HEK293 (cell line): Measurements from ENCODE around the gene B4GAT1.

Source experiments
- AEBP2 ChIP-seq: fragments of 450-650 bp; formaldehyde crosslinking; IDR thresholded peaks from 2 replicates; pipeline ENCODE4 v1.5.1; 2016; ENCODE audit warnings: missing biosample characterization, missing genetic modification characterization, borderline replicate concordance
- CTCF ChIP-seq: fragments of 450-650 bp; formaldehyde crosslinking; IDR thresholded peaks from 2 replicates; pipeline ENCODE4 v1.5.1; 2016; ENCODE audit warnings: missing biosample characterization, missing genetic modification characterization
- EGR2 ChIP-seq: fragments of 450-650 bp; formaldehyde crosslinking; IDR thresholded peaks from 2 replicates; pipeline ENCODE4 v1.5.1; 2016; ENCODE audit warnings: low read depth, missing biosample characterization, missing genetic modification characterization
- GFI1B ChIP-seq: fragments of 450-650 bp; formaldehyde crosslinking; IDR thresholded peaks from 2 replicates; pipeline ENCODE4 v1.5.1; 2016; ENCODE audit warnings: missing biosample characterization, missing genetic modification characterization
- IKZF3 ChIP-seq: fragments of 450-650 bp; IDR thresholded peaks from 2 replicates; pipeline ENCODE4 v1.5.0; 2018; ENCODE audit warnings: missing biosample characterization, mild to moderate bottlenecking, missing genetic modification characterization, moderate library complexity
- INSM2 ChIP-seq: fragments of 450-650 bp; formaldehyde crosslinking; IDR thresholded peaks from 2 replicates; pipeline ENCODE4 v1.5.1; 2016; ENCODE audit warnings: missing biosample characterization, missing genetic modification characterization
- KLF10 ChIP-seq: fragments of 450-650 bp; IDR thresholded peaks from 2 replicates; pipeline ENCODE4 v1.5.1; 2018; ENCODE audit warnings: missing biosample characterization, mild to moderate bottlenecking, missing genetic modification characterization
- KLF8 ChIP-seq: fragments of 450-650 bp; formaldehyde crosslinking; IDR thresholded peaks from 2 replicates; pipeline ENCODE4 v1.5.1; 2016; ENCODE audit warnings: missing biosample characterization, missing genetic modification characterization
- SP3 ChIP-seq: fragments of 450-650 bp; formaldehyde crosslinking; IDR thresholded peaks from 2 replicates; pipeline ENCODE4 v1.5.1; 2016; ENCODE audit warnings: missing biosample characterization, missing genetic modification characterization
- ZBTB1 ChIP-seq: fragments of 450-650 bp; formaldehyde crosslinking; IDR thresholded peaks from 2 replicates; pipeline ENCODE4 v1.5.1; 2016; ENCODE audit warnings: missing biosample characterization, missing genetic modification characterization
- ZBTB10 ChIP-seq: fragments of 450-650 bp; formaldehyde crosslinking; IDR thresholded peaks from 2 replicates; pipeline ENCODE4 v1.5.1; 2016; ENCODE audit warnings: missing biosample characterization, missing genetic modification characterization
- ZBTB21 ChIP-seq: fragments of 450-650 bp; formaldehyde crosslinking; IDR thresholded peaks from 2 replicates; pipeline ENCODE4 v1.5.1; 2017; ENCODE audit warnings: missing biosample characterization, missing genetic modification characterization
- ZBTB26 ChIP-seq: fragments of 450-650 bp; formaldehyde crosslinking; optimal IDR thresholded peaks from 2 replicates; pipeline ENCODE3; 2016; ENCODE audit warnings: missing biosample characterization, mild to moderate bottlenecking, missing genetic modification characterization
- ZFP3 ChIP-seq: fragments of 450-650 bp; formaldehyde crosslinking; IDR thresholded peaks from 2 replicates; pipeline ENCODE4 v1.5.1; 2016; ENCODE audit warnings: low read depth, missing biosample characterization, missing genetic modification characterization
- ZNF112 ChIP-seq: fragments of 450-650 bp; formaldehyde crosslinking; IDR thresholded peaks from 2 replicates; pipeline ENCODE4 v1.5.0; 2017; ENCODE audit warnings: missing biosample characterization, missing genetic modification characterization
- ZNF155 ChIP-seq: fragments of 450-650 bp; formaldehyde crosslinking; IDR thresholded peaks from 2 replicates; pipeline ENCODE4 v1.5.1; 2016; ENCODE audit warnings: missing biosample characterization, missing genetic modification characterization
- ZNF184 ChIP-seq: fragments of 450-650 bp; IDR thresholded peaks from 2 replicates; pipeline ENCODE4 v1.5.1; 2018; ENCODE audit warnings: missing biosample characterization, mild to moderate bottlenecking, missing genetic modification characterization
- ZNF2 ChIP-seq: fragments of 450-650 bp; formaldehyde crosslinking; IDR thresholded peaks from 2 replicates; pipeline ENCODE4 v1.5.1; 2016; ENCODE audit warnings: missing biosample characterization, missing genetic modification characterization
- ZNF223 ChIP-seq: fragments of 450-650 bp; formaldehyde crosslinking; IDR thresholded peaks from 2 replicates; pipeline ENCODE4 v1.5.1; 2016; ENCODE audit warnings: missing biosample characterization, missing genetic modification characterization
- ZNF239 ChIP-seq: fragments of 450-650 bp; formaldehyde crosslinking; IDR thresholded peaks from 2 replicates; pipeline ENCODE4 v1.5.1; 2016; ENCODE audit warnings: missing biosample characterization, missing genetic modification characterization
- ZNF302 ChIP-seq: fragments of 450-650 bp; formaldehyde crosslinking; IDR thresholded peaks from 2 replicates; pipeline ENCODE4 v1.5.1; 2016; ENCODE audit warnings: missing biosample characterization, missing genetic modification characterization, low read depth
- ZNF366 ChIP-seq: fragments of 450-650 bp; formaldehyde crosslinking; conservative IDR thresholded peaks from 2 replicates; pipeline ENCODE4 v1.5.1; 2016; ENCODE audit warnings: missing biosample characterization, missing genetic modification characterization
- ZNF37A ChIP-seq: fragments of 450-650 bp; IDR thresholded peaks from 2 replicates; pipeline ENCODE4 v1.5.1; 2018; ENCODE audit warnings: missing biosample characterization, missing genetic modification characterization
- ZNF423 ChIP-seq: fragments of 450-650 bp; formaldehyde crosslinking; IDR thresholded peaks from 2 replicates; pipeline ENCODE4 v1.5.1; 2016; ENCODE audit warnings: missing biosample characterization, missing genetic modification characterization
- ZNF530 ChIP-seq: fragments of 450-650 bp; formaldehyde crosslinking; IDR thresholded peaks from 2 replicates; pipeline ENCODE4 v1.5.1; 2016; ENCODE audit warnings: low read depth, missing biosample characterization, missing genetic modification characterization
- ZNF549 ChIP-seq: fragments of 450-650 bp; IDR thresholded peaks from 2 replicates; pipeline ENCODE4 v1.5.1; 2018; ENCODE audit warnings: missing biosample characterization, missing genetic modification characterization, mild to moderate bottlenecking, inconsistent platforms, moderate library complexity
- ZNF558 ChIP-seq: fragments of 450-650 bp; formaldehyde crosslinking; IDR thresholded peaks from 2 replicates; pipeline ENCODE4 v1.5.1; 2016; ENCODE audit warnings: missing biosample characterization, missing genetic modification characterization
- ZNF580 ChIP-seq: fragments of 450-650 bp; formaldehyde crosslinking; IDR thresholded peaks from 2 replicates; pipeline ENCODE4 v1.5.1; 2016; ENCODE audit warnings: missing biosample characterization, missing genetic modification characterization
- ZNF623 ChIP-seq: fragments of 450-650 bp; formaldehyde crosslinking; IDR thresholded peaks from 2 replicates; pipeline ENCODE4 v1.5.1; 2016; ENCODE audit warnings: missing biosample characterization, missing genetic modification characterization
- ZNF629 ChIP-seq: fragments of 450-650 bp; formaldehyde crosslinking; IDR thresholded peaks from 2 replicates; pipeline ENCODE4 v1.5.1; 2017; ENCODE audit warnings: missing biosample characterization, missing genetic modification characterization
- ZNF76 ChIP-seq: fragments of 450-650 bp; formaldehyde crosslinking; IDR thresholded peaks from 2 replicates; pipeline ENCODE4; 2016; ENCODE audit warnings: low read depth, missing biosample characterization, missing genetic modification characterization, borderline replicate concordance
- ZNF785 ChIP-seq: fragments of 450-650 bp; formaldehyde crosslinking; IDR thresholded peaks from 2 replicates; pipeline ENCODE4 v1.5.1; 2016; ENCODE audit warnings: missing biosample characterization, missing genetic modification characterization
- ZNF843 ChIP-seq: fragments of 450-650 bp; formaldehyde crosslinking; IDR thresholded peaks from 2 replicates; pipeline ENCODE4 v1.5.1; 2016; ENCODE audit warnings: missing biosample characterization, missing genetic modification characterization

Gene B4GAT1

GRCh38 chr11:66344550-66345315 is 2.7 kb downstream of the B4GAT1 start, which contains the start of gene BRMS1 (continued):
- no peak for TF ChIP-seq INSM2
- 0 out of 2 replicates have a peak, but pooled peaks have one; percentile 32 for TF ChIP-seq ZNF2 (tag by site-specific recombination)
- no peak for TF ChIP-seq ZBTB10 (tag by site-specific recombination)
- no peak for TF ChIP-seq ZNF785
- TF ChIP-seq ZBTB21 = 0 out of 2 replicates have a peak, but pooled peaks have one; percentile 17
- TF ChIP-seq ZNF76 (tag by site-specific recombination) = peak; percentile 95
- no peak for TF ChIP-seq IKZF3 (tag by site-specific recombination)
- TF ChIP-seq ZNF37A (tag by site-specific recombination) = no peak
- TF ChIP-seq ZNF184 (tag by site-specific recombination) = no peak
- TF ChIP-seq ZNF623 (tag by site-specific recombination) = no peak
- TF ChIP-seq GFI1B = 0 out of 2 replicates have a peak, but pooled peaks have one; percentile 73
- no peak for TF ChIP-seq ZNF239
- TF ChIP-seq ZNF629 (tag by site-specific recombination) = peak; percentile 66
- TF ChIP-seq ZNF530 (tag by site-specific recombination) = no peak
- no peak for TF ChIP-seq ZBTB1 (tag by site-specific recombination)
- no peak for TF ChIP-seq ZNF155 (tag by site-specific recombination)
- TF ChIP-seq ZNF112 (tag by site-specific recombination) = no peak
- no peak for TF ChIP-seq ZNF366
- TF ChIP-seq ZBTB26 (tag by site-specific recombination) = peak; percentile 57
- TF ChIP-seq ZNF302 = no peak
- no peak for TF ChIP-seq ZNF423
- TF ChIP-seq ZFP3 = no peak
- TF ChIP-seq ZNF549 (tag by site-specific recombination) = no peak
- no peak for TF ChIP-seq KLF8 (tag by site-specific recombination)
- no peak for TF ChIP-seq ZNF580 (tag by site-specific recombination)
- no peak for TF ChIP-seq ZNF843 (tag by site-specific recombination)
- TF ChIP-seq ZNF558 = no peak
- no peak for TF ChIP-seq AEBP2 (tag by site-specific recombination)
- TF ChIP-seq KLF10 (tag by site-specific recombination) = no peak
- TF ChIP-seq CTCF (tag by site-specific recombination) = 0 out of 2 replicates have a peak, but pooled peaks have one; percentile 25
- no peak for TF ChIP-seq EGR2 (tag by site-specific recombination)
- TF ChIP-seq ZNF223 (tag by site-specific recombination) = no peak
- peak; percentile 69 for TF ChIP-seq SP3
